G401.6 (cell line): Measurements from ENCODE around the gene PPP3CA.
"Not testable (repeated sequence)": the region's sequence is repeated elsewhere in the genome, so short reads cannot be mapped to it uniquely, and the experiment has no call there.

Experiments used
- FAIRE-seq: peaks from 2 replicates; lab custom pipeline; 2012; peaks lifted over from hg19 to GRCh38; lab: Jason Lieb, UNC

PPP3CA gene

GRCh38 chr4:100995002-100995401 lies 352.3 kb downstream of the PPP3CA start:
- FAIRE-seq, result not testable (repeated sequence)

- not testable (repeated sequence) for FAIRE-seq
These were observed 355.8 kb downstream of the PPP3CA start for GRCh38 chr4:100991332-100992069.

- FAIRE-seq, result no peak
These were observed 357.9 kb downstream of the PPP3CA start for GRCh38 chr4:100989401-100989800.

- FAIRE-seq, result no peak
These were observed 358.4 kb downstream of the PPP3CA start for GRCh38 chr4:100988876-100989275.

- no peak for FAIRE-seq
These were observed 360.9 kb downstream of the PPP3CA start for GRCh38 chr4:100986360-100986868.

- no peak for FAIRE-seq
These were observed 361.8 kb downstream of the PPP3CA start for GRCh38 chr4:100985576-100985975.

GRCh38 chr4:100984901-100985300 lies 362.4 kb downstream of the PPP3CA start:
- no peak for FAIRE-seq

GRCh38 chr4:100983426-100983825 lies 363.9 kb downstream of the PPP3CA start:
- no peak for FAIRE-seq

GRCh38 chr4:100982345-100982744 lies 365.0 kb downstream of the PPP3CA start:
- FAIRE-seq, result no peak

- FAIRE-seq, result no peak
These were observed 365.7 kb downstream of the PPP3CA start for GRCh38 chr4:100981447-100982204.

- no peak for FAIRE-seq
These were observed 367.6 kb downstream of the PPP3CA start for GRCh38 chr4:100979736-100980135.

GRCh38 chr4:100977746-100978397 lies 369.5 kb downstream of the PPP3CA start:
- no peak for FAIRE-seq

- FAIRE-seq, result no peak
These were observed 370.1 kb downstream of the PPP3CA start for GRCh38 chr4:100977274-100977673.
